GM19395 (cell line): ENCODE results near the gene GNG3.
"Not testable (repeated sequence)": the region's sequence is repeated elsewhere in the genome, so short reads cannot be mapped to it uniquely, and the experiment has no call there.

Experiments
- ATAC-seq: cut with Tn5 transposase; IDR thresholded peaks from one replicate; pipeline ENCODE4 v1.9.1; 2021; ENCODE audit warnings: mild to moderate bottlenecking, moderate library complexity; ENCODE audit not compliant: unreplicated experiment

GNG3 gene

DNA sequence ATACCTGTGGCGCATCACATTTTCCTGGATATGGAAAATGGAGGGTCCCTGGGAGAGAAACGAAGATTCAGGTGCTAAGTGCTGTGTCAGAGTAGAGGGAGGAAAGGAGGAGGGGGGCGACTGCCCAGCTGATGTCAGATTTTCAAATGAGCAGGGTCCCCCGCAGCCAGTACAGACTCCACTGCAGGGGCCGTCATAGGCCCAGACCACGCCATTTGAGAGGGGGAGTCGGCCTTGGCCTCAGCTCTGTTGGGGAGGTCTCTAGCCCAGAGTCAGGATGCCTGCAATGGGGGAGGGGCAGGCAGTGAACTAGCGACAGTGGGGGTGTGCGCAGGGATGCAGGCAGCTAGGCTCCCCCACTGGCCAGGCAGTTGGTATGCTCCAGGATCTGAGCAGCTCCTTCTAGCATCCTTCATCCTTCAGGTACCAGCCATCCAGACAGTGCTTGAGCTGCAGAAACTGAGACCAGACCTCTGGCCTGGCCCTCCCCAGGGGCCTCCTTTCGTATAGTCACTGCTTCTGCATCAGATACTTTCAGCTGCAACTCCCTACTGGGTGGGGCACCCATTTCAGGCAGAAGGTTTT, at the start of gene GNG3, which contains the start of gene BSCL2:
TSS of gene GNG3 (plus strand) at position 400 of the 585 bp plus-strand sequence. CDS start 620 bp downstream, outside the sequence.
TSS of gene BSCL2 (minus strand) at position 148 of the 585 bp plus-strand sequence. CDS start 229 bp downstream, outside the sequence.
- no peak for ATAC-seq

DNA sequence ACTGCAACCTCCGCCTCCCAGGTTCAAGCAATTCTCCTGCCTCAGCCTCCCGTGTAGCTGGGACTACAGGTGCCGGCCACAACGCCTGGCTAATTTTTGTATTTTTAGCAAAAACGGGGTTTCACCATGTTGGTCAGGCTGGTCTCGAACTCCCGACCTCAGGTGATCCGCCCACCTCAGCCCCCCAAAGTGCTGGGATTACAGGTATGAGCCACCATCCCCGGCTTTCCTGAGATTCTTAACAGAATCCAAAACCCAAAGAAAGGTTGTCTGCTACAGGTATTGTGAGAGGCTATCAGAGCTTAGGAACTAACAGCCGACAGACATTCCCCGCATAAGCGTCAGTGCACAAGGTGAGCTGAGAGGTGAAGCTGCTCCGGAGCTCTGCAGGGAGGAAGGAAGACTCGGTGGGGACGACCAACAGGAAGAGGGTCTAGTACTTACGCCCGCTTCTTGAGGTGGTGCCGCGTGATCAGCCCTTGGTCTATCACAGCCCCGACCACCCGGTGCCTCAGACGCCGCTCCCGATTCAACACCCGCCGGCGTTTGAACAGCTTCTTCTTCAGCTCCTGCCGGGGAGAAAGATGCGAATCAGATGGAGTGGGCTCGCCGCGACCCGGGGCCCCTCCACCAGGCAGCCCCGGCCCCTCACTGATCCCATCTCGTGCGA, 42.9 kb upstream of the GNG3 start:
- peak; percentile 53 for ATAC-seq

DNA sequence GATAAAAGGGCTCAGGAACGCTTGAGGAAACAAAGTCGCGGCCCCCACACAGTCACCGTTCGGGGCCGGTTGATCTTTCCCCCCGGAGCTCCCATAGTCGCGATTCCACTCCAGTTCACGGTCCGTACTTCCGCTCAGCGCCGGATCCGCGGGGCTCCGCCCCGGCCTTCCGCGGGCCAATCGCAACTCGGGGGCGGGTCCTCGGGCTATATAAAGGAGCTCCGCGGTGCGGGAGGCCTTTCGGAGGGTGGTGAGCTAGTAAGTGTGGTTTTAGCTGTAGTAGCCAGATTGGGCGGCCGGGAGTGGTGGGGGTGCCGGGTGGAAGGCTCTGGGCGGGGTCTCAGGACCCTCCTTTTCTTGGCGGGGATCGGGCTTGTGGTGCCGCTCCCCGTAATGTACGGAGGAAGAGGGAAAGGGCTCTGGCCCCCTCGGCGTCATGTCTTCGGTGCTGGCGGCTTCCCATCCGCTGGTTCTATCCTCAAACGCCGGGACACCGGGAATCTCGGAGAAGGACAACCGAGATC, 42.3 kb upstream of the GNG3 start, which contains the start of the genes C11orf98 and CSKMT:
TSS of gene C11orf98 (minus strand) at position 136 of the 524 bp plus-strand sequence. CDS start at position 95, 41 bp downstream.
TSS of gene CSKMT (plus strand) at position 238 of the 524 bp plus-strand sequence. CDS start 568 bp downstream, outside the sequence.
- ATAC-seq, result peak; percentile 84

DNA sequence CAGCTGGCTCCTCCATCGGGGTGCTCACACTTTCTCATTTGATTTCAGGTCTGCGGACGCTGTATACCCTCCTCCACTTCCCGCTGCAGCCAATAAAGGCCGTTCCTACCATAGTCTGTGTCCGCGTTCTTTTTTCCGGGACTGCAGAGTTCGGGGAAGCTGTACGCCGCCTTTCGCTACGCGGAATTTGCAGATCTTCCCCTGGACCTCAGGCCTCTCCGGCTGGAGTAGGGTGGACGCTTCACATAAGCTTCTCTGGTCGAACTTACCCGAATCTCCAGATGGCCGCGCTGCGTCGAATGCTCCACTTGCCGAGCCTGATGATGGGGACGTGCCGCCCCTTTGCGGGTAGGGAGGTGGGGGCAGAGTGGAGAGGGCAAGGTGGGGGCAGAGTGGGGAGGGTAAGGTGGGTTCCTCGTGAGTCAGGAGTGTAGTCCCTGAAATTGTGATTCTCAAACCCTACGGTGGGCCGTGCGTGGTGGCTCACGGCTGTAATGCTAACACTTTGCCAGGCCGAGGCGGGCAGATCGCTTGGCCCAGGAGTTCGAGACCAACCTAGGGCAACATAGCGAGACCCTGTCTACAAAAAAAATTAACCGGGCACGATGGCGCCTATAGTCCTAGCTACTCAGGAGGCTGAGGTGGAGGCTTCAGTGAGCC, 41.7 kb upstream of the GNG3 start:
- peak; percentile 35 for ATAC-seq

DNA sequence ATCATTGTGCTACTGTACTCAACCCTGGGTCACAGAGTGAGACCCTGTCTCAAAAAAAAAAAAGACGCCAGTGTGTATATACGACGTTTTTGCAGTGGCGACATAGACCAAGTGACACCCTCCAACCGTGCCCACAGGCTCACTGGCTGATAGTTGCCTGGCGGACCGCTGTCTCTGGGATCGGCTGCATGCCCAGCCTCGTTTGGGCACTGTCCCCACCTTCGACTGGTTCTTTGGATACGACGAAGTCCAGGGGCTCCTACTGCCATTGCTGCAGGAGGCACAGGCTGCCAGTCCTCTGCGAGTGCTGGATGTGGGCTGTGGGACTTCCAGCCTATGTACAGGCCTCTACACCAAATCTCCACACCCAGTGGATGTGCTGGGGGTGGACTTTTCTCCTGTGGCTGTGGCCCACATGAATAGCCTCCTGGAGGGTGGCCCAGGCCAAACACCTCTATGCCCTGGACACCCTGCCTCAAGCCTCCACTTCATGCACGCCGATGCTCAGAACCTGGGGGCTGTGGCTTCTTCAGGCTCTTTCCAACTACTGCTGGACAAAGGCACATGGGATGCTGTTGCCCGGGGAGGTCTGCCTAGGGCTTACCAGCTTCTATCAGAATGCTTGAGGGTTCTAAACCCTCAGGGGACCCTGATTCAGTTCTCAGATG, 41.1 kb upstream of the GNG3 start:
- no peak for ATAC-seq

DNA sequence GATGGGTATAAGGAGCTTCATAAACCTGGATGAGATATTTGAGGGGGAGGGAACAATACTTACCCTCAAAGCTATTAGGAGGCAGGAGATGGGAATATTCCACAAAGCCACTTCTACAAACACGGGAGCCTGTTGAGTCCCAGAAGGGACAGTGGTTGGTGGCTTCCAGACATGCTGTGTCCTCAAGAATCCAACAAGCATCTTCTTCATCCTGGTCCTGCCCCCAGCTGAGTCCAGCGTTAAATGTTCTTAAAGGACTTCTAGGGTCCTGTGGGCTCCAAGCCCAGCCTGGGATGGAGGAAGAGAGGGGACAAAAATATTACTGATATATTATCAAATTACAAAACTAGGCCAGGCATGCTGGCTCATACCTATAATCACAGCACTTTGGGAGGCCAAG, 40.0 kb upstream of the GNG3 start:
- no peak for ATAC-seq

DNA sequence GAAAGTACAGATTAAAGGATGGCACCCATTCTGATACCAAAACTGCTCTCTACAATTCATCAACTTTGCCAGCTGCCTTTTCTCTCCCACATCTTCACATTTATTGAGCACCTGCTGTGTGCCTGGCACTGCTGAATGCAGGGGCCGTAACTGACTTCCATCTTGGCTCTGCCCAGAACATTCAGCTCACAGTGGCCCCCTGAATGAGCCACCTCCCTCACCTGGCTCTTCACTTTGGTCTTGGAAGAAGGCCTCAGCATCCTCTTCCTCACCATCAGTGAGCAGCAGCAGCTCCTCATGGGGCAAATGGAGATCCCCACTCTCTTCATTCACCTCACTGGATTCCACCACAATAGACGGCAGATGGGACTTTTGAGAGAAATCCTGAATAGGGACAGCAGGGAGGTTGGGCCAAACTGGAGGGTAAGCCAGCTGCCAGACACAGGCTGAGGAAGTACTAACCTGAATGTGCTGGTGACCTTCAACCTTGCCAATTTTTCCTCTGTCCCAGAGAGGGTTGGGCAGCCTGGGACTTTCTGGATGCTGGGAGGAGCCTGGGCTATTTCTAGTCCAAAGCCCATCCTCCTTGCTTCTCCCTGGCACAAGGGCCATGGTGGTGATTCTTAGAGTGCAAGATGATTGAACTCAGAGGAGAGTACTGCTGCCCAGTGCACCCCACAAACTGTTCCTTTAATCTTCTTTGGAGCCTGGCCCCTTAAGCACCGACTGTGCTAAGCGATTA, 37.9 kb upstream of the GNG3 start:
- ATAC-seq, result no peak

DNA sequence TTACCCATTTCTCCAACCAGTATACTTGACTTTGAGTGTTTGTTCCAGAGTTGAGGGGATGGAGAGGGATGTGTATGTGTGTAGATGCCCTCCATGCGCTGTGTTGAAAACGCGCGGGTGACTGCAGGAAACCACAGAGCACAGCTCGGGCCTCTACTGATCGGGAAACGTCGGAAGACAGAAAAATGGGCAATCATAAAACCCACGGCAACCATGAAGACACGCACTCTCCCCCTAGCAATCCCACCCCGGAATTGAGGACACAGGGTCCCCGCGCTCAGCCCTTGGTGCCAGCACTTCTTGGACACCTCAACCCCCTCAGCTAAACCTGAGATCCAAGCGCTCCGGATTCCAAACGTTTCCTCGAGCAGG, 36.3 kb upstream of the GNG3 start:
- ATAC-seq, result peak; percentile 6

DNA sequence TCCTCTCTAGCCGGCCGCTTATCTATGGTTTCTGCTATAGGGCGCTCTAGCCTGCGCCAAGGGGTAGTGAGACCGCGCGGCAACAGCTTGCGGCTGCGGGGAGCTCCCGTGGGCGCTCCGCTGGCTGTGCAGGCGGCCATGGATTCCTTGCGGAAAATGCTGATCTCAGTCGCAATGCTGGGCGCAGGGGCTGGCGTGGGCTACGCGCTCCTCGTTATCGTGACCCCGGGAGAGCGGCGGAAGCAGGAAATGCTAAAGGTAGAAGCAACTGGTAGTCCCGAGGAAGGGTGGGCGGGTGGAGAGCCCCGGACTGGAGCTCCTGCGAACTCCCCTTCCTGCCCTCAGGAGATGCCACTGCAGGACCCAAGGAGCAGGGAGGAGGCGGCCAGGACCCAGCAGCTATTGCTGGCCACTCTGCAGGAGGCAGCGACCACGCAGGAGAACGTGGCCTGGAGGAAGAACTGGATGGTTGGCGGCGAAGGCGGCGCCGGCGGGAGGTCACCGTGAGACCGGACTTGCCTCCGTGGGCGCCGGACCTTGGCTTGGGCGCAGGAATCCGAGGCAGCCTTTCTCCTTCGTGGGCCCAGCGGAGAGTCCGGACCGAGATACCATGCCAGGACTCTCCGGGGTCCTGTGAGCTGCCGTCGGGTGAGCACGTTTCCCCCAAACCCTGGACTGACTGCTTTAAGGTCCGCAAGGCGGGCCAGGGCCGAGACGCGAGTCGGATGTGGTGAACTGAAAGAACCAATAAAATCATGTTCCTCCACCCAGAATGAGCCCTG, 35.7 kb upstream of the GNG3 start, which contains the start of the genes LBHD1 and UQCC3:
TSS of gene LBHD1 (minus strand) at position 660 of the 782 bp plus-strand sequence. CDS start 2,236 bp downstream, outside the sequence.
TSS of gene UQCC3 (plus strand) at position 66 of the 782 bp plus-strand sequence. CDS start at position 139, 73 bp downstream.
- peak; percentile 63 for ATAC-seq

DNA sequence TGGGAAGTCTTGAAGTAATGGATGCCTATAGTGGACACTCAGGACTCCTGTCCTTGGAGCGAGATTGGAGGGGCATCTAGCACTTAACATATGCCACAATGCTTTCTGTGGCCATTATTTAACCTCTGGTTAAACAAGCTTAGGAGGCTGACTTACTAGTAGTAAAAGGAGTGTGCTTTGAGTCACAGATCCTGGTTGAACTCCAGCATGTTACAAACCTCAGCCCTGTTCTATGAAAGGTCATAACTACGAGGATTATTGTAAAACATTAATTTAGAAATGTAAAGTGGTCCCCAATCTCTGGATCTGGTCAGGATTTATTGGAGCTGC, 34.3 kb upstream of the GNG3 start:
- no peak for ATAC-seq

DNA sequence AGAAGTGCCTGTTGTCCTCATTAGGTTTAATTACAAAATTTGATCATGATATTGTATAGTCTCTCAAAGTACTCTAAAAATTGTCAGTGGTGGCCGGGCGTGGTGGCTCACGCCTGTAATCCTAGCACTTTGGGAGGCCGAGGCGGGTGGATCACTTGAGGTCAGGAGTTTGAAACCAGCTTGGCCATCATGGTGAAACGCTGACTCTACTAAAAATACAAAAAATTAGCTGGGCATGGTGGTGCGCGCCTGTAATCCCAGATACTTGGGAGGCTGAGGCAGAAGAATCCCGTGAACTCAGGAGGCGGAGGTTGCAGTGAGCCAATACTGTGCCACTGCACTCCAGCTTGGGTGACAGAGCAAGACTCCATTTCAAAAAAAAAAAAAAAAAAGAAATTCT, 32.1 kb upstream of the GNG3 start:
- not testable (repeated sequence) for ATAC-seq

DNA sequence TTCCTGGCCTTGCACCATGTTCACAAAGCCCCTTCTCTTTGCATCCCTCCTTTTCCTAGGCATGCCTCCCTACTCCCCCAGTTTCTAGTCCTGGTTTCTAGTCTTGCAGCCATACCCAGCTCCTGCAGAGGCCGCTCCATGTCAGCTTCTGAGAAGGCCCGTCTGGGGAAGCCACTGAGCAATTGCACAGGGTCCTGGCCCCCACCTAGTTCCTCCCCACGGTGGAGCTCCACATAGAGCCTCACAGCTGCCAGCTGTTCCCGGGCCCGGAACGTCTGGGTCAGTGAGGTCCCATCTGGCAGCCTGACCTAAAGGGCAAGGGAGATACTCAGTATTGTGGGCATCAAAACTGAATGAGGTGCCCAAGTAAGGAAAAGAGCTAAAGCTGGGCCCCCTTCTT, 30.8 kb upstream of the GNG3 start:
- no peak for ATAC-seq

DNA sequence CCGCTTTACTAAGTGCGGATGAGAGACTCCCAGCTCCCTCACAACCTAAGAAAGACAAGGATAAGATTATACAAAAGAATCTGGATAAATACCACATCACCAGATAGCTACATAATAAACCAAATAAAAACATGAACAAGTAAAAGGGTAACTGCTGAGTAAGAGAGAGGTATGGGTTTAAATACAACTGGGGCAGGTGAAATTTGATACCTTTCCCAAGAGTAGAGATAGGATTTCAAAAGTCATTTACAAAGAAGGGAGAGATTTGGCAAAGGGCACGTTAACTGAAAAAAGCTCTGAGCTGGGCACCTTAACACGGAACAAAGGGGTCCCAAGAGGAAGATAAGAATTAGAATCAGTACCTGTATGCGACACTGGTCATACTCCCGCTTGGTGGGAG, 30.3 kb upstream of the GNG3 start:
- ATAC-seq, result no peak

DNA sequence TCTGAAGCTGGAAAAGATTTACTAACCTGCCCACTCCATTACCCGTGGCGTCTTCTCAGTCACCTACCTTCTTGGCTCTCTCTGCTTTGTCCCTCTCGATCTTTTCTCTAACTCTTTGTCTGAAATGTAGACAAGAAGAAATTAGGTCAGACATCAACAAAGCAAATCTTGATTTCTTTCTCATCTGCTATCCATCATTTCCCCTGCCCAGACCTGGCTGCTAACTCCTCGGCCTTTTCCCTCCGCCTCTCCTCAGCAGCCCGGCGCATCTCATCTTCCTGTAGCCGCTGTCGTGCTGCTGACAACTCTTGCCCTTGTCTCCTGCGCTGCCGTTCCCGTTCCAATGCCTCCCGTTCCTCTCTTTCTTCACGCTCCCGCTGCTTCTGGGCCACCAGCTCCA, 29.8 kb upstream of the GNG3 start:
- ATAC-seq, result no peak

DNA sequence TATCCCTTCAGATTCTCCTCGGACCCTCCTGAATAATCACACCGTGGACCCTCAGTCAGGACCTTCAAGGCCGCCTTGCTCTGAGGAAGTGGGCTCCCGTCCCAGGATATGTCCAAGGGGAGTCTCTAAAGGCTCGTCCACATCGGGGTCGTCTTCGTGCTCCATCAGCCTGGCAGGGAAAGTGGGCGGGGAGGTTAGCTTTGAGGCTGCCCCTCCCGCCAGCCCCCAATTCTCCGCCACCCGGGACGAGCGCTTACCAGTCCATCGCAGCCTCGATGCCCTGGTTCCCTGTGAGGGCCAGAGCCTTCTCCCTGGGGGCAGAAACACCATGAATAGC, 29.1 kb upstream of the GNG3 start:
- ATAC-seq, result no peak

DNA sequence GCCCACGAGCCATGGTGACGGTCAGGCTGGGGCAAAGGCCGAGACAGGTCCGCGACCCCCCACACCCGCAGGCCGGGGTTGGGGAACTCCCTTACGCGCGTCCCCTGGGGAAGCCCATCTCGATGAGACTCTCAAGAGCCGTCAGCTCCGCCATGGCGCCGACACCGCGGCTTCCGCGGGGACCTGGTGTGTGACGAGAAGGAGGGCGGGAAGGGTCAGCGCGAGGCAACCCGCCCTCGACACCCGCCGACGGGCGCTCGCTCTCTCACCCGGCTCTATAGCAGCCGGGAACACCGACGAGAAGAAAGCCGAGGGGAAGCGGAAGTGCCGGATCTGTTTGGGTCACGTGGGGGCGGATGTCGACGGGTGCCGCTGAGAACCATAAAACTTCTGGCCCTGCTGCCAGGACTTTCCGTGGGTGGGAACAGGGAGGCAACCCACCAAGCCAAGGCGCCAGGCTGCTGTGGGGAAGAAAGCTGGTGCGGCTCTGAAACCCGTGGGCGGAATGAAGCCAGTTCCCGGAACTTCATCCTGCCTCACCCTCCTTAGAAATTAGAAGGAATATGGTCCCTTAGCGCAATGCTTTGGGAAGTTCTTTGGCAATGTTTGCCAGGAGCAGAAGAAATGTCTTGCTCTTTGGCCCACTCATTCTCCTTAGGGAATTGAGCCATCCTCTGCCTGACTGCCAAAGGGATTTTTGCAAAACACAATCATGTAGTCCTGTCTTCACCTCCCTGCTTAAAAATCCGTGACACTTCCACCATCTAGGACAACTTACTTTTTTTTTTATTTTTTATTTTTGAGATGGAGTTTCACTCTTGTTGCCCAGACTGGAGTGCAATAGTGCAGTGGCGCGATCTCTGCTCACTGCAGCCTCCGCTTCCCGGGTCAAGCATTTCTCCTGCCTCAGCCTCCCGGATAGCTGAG, 28.4 kb upstream of the GNG3 start, which contains the start of gene UBXN1:
TSS of gene UBXN1 (minus strand) at position 304 of the 927 bp plus-strand sequence. CDS start at position 154, 150 bp downstream.
- ATAC-seq, result peak; percentile 84

DNA sequence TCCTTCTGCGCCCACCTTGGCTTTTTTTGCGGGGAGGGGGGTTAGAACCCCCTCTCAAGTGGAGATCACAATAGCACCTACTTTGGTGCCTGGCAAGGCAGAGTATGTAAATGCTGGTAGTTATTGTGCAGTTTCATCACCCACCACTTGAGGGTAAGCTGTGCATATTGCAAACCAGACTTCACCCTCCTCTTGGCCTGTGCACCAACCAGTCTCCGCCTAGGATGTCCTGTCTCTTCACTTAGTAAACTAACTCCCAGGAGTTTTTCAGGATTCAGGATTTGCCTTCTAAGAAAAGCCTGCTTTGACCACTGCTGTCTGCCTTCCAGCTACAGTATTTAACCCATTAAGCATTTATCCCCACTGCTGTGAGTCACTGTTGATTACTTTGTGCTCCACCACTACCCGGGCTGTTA, 26.6 kb upstream of the GNG3 start:
- no peak for ATAC-seq

DNA sequence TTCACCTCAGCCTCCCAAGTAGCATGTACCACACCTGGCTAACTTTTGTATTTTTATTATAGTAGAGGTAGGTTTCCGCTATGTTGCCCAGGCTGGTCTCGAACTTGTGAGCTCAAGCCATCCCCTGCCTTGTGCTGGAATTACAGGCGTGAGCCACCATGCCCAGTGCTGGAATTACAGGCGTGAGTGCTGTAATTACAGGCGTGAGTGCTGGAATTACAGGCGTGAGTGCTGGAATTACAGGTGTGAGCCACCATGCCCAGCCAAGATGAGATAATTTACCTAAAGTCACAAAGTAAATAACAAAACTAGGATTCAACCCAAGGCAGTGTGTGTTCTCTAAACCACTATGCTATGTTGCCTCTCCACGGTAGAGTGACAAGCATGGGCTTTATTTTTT, 25.0 kb upstream of the GNG3 start:
- ATAC-seq, result no peak
